Keratinocyte (primary cell): Measurements from ENCODE around the gene ZMYND19. TPM values are rescaled to one million over a fixed set of nuclear protein-coding genes. Genes with fewer than 3 reads are reported as not detected.
"Not testable (repeated sequence)": the region's sequence is repeated elsewhere in the genome, so short reads cannot be mapped to it uniquely, and the experiment has no call there.

Experiments used
- DNase-seq: peaks from one replicate; pipeline ENCODE4 v3.0.0-alpha.2; 2011; ENCODE audit warnings: low read depth, missing footprints, low spot score
- FAIRE-seq: peaks from 2 replicates; lab custom pipeline; 2011; peaks lifted over from hg19 to GRCh38; lab: Jason Lieb, UNC
- H2AFZ ChIP-seq: 2 replicates; pipeline ENCODE4 v1.6.0; 2012; ENCODE audit warnings: low read length, control low read depth, inconsistent platforms; ENCODE audit not compliant: control insufficient read depth
- H3K27ac ChIP-seq: 2 replicates; pipeline ENCODE4 v1.5.1; 2011; ENCODE audit warnings: low read length; ENCODE audit not compliant: control insufficient read depth, insufficient read depth
- H3K27me3 ChIP-seq: 3 replicates; pipeline ENCODE4 v1.6.0; 2011; ENCODE audit warnings: low read length; ENCODE audit not compliant: control insufficient read depth, insufficient read depth; ENCODE audit errors: extremely low read depth
- H3K36me3 ChIP-seq, 2 experiments: 2 replicates in 1 of 2; 3 replicates in 1 of 2; pipeline ENCODE4 v1.5.1; 2011; ENCODE audit warnings: low read length in 2 of 2, mild to moderate bottlenecking in 1 of 2; ENCODE audit not compliant: control insufficient read depth in 2 of 2, insufficient read depth in 2 of 2; ENCODE audit errors: extremely low read depth in 1 of 2
- H3K4me1 ChIP-seq: 3 replicates; pipeline ENCODE4 v1.5.1; 2011; ENCODE audit warnings: low read length; ENCODE audit not compliant: control insufficient read depth, insufficient read depth; ENCODE audit errors: extremely low read depth
- H3K4me2 ChIP-seq: 3 replicates; pipeline ENCODE4 v1.6.0; 2011; ENCODE audit warnings: low read depth, low read length; ENCODE audit not compliant: control insufficient read depth, insufficient read depth; ENCODE audit errors: extremely low read depth
- H3K4me3 ChIP-seq, 3 experiments: fragments of 200-600 bp in 1 of 3; sonication (generic) in 1 of 3; 2 replicates in 2 of 3; 3 replicates in 1 of 3; pipeline ENCODE4 v1.5.1; 2011 to 2016; ENCODE audit warnings: low read length in 3 of 3, mild to moderate bottlenecking in 3 of 3, control low read depth in 2 of 3, inconsistent platforms in 1 of 3, low read depth in 1 of 3, mixed read lengths in 1 of 3, mixed run types in 1 of 3, moderate library complexity in 1 of 3; ENCODE audit not compliant: control insufficient read depth in 2 of 3, insufficient read depth in 2 of 3; ENCODE audit errors: extremely low read depth in 1 of 3
- H3K79me2 ChIP-seq: 2 replicates; pipeline ENCODE4 v1.6.0; 2012; ENCODE audit warnings: low read length; ENCODE audit not compliant: control insufficient read depth, insufficient read depth
- H3K9ac ChIP-seq: 3 replicates; pipeline ENCODE4 v1.6.0; 2011; ENCODE audit warnings: low read length; ENCODE audit not compliant: control insufficient read depth, insufficient read depth; ENCODE audit errors: extremely low read depth
- H3K9me1 ChIP-seq: 3 replicates; pipeline ENCODE4 v1.6.0; 2011; ENCODE audit warnings: low read length; ENCODE audit not compliant: control insufficient read depth, insufficient read depth; ENCODE audit errors: extremely low read depth
- H3K9me3 ChIP-seq: 2 replicates; pipeline ENCODE4 v1.5.1; 2012; ENCODE audit warnings: low read depth, low read length; ENCODE audit not compliant: control insufficient read depth
- H4K20me1 ChIP-seq: 3 replicates; pipeline ENCODE4 v1.6.0; 2011; ENCODE audit warnings: low read length; ENCODE audit not compliant: control insufficient read depth, insufficient read depth; ENCODE audit errors: extremely low read depth
- EZH2 ChIP-seq: IDR thresholded peaks from one replicate; pipeline ENCODE4 v1.6.1; 2012; ENCODE audit warnings: inconsistent platforms, mild to moderate bottlenecking, low read length, moderate library complexity
- dilution Hi-C: fragments of 300-500 bp; cut with MboI; formaldehyde crosslinking; loops from one replicate; pipeline ENCODE4 v1.7.0; 2020; ENCODE audit warnings: low sequenced_read_pairs; ENCODE audit not compliant: extremely low pct_ligation_motif_present
- polyA plus RNA-seq, 5 experiments: library from polyadenylated mRNA; depleted of rRNA in 3 of 5; stranded (reverse) in 3 of 5; stranded (forward) in 1 of 5; unstranded in 1 of 5; fragments of >200 nt; gene quantifications; 1 replicate in 1 of 5; 2 replicates in 3 of 5; 3 replicates in 1 of 5; pipeline versions ENCODE4 v1.2.1 to v1.2.3, GENCODE V29; 2011 to 2012; ENCODE audit warnings: missing spikeins in 2 of 5, low read depth in 1 of 5, low replicate concordance in 1 of 5
- TF ChIP-seq, protein P1 (sequence below), 3 experiments: IDR thresholded peaks in 1 of 3; conservative IDR thresholded peaks in 1 of 3; optimal IDR thresholded peaks in 1 of 3; 2 replicates in 2 of 3; 3 replicates in 1 of 3; pipeline versions ENCODE3 to v1.5.1; 2011; ENCODE audit warnings: low read length in 3 of 3, mild to moderate bottlenecking in 3 of 3, moderate library complexity in 2 of 3, control low read depth in 1 of 3, inconsistent platforms in 1 of 3; ENCODE audit not compliant: insufficient read depth in 2 of 3; ENCODE audit errors: extremely low read depth in 1 of 3

ZMYND19 gene
- polyA plus RNA-seq, 1 donor (not counting 4 experiments of a cell fraction or from before 2014, with no cell fraction given), result 25.8 TPM

GRCh38 chr9:137555179-137555578 is 35.1 kb downstream of the ZMYND19 start:
- Histone ChIP-seq H3K9ac (no peak overlapping the region), H3K9me1 (peaks cover 6% of the 10 kb centered on the region), H3K79me2 (peaks cover 13% of the 10 kb centered on the region), H4K20me1 (peaks cover 2% of the 10 kb centered on the region), H3K36me3 (peaks cover 19 to 30% of the 10 kb centered on the region in 2 experiments), H3K4me2 (no peak overlapping the region), H3K4me3 (no peak overlapping the region), H3K27me3 (no peaks in the 10 kb centered on the region), H3K4me1 (peaks cover 6% of the 10 kb centered on the region), H3K9me3 (no peaks in the 10 kb centered on the region), H3K27ac (no peak overlapping the region), H2AFZ (no peak overlapping the region)
- TF ChIP-seq, protein P1, sequence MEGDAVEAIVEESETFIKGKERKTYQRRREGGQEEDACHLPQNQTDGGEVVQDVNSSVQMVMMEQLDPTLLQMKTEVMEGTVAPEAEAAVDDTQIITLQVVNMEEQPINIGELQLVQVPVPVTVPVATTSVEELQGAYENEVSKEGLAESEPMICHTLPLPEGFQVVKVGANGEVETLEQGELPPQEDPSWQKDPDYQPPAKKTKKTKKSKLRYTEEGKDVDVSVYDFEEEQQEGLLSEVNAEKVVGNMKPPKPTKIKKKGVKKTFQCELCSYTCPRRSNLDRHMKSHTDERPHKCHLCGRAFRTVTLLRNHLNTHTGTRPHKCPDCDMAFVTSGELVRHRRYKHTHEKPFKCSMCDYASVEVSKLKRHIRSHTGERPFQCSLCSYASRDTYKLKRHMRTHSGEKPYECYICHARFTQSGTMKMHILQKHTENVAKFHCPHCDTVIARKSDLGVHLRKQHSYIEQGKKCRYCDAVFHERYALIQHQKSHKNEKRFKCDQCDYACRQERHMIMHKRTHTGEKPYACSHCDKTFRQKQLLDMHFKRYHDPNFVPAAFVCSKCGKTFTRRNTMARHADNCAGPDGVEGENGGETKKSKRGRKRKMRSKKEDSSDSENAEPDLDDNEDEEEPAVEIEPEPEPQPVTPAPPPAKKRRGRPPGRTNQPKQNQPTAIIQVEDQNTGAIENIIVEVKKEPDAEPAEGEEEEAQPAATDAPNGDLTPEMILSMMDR (optimal IDR thresholded peaks at IDR 0.05 in 1 of 3, IDR thresholded peaks at IDR 0.05 in 1 of 3, conservative IDR thresholded peaks at IDR 0.05 in 1 of 3; ENCODE audit: extremely low read depth in 1 of 3, insufficient read depth in 2 of 3, low read length in 3 of 3), result no peak
- no peak for TF ChIP-seq EZH2
- dilution Hi-C loops, result no loop called here
- DNase-seq, result no peak
- no peak for FAIRE-seq

- H3K4me2 ChIP-seq, result no peak overlapping the region
- no peak overlapping the region for H2AFZ ChIP-seq
- H3K27ac ChIP-seq, result no peak overlapping the region
- no peak for TF ChIP-seq EZH2
- TF ChIP-seq, protein P1 (optimal IDR thresholded peaks at IDR 0.05 in 1 of 3, IDR thresholded peaks at IDR 0.05 in 1 of 3, conservative IDR thresholded peaks at IDR 0.05 in 1 of 3; ENCODE audit: extremely low read depth in 1 of 3, insufficient read depth in 2 of 3, low read length in 3 of 3), result no peak
- H3K9me1 ChIP-seq, result peaks cover 6% of the 10 kb centered on the region
- no peaks in the 10 kb centered on the region for H3K9me3 ChIP-seq
- H4K20me1 ChIP-seq, result peaks cover 2% of the 10 kb centered on the region
- DNase-seq (no peak), FAIRE-seq (no peak)
- peaks cover 13% of the 10 kb centered on the region for H3K79me2 ChIP-seq
- peaks cover 17 to 23% of the 10 kb centered on the region in 2 experiments for H3K36me3 ChIP-seq
- dilution Hi-C loops, result no loop called here
- no peak overlapping the region for H3K4me3 ChIP-seq
- no peak overlapping the region for H3K9ac ChIP-seq
- peaks cover 6% of the 10 kb centered on the region for H3K4me1 ChIP-seq
- H3K27me3 ChIP-seq, result no peaks in the 10 kb centered on the region
Observed at GRCh38 chr9:137554349-137554748, 36.0 kb downstream of the ZMYND19 start.

- H3K9me3 ChIP-seq, H3K27me3 ChIP-seq, DNase-seq, H4K20me1 ChIP-seq, H3K27ac ChIP-seq, H3K4me1 ChIP-seq, H3K9ac ChIP-seq, FAIRE-seq, H3K9me1 ChIP-seq, dilution Hi-C loops, H3K4me2 ChIP-seq, H3K4me3 ChIP-seq, H2AFZ ChIP-seq: not testable (repeated sequence)
- H3K79me2 ChIP-seq, result peaks cover 13% of the 10 kb centered on the region
- H3K36me3 ChIP-seq, result peaks cover 17 to 23% of the 10 kb centered on the region in 2 experiments
Observed at GRCh38 chr9:137553654-137554053, 36.7 kb downstream of the ZMYND19 start.
